ENCODE data around the gene WEE1. TPM values are rescaled to one million over a fixed set of nuclear protein-coding genes. Genes with fewer than 3 reads are reported as not detected.

The WEE1 gene
- total RNA-seq, 4 donors from 2014 or later = 14.4 to 40.4 (median 26.2) TPM

- DNase-seq = no peak
- no peak overlapping the region for H3K27ac ChIP-seq
- no peaks in the 10 kb centered on the region for H3K27me3 ChIP-seq
- H3K36me3 ChIP-seq = no peaks in the 10 kb centered on the region
- peaks cover 0 to 11% (median 0%) of the 10 kb centered on the region in 4 donors for H3K4me1 ChIP-seq
- H3K9me3 ChIP-seq = no peaks in the 10 kb centered on the region
- no peak for TF ChIP-seq POLR2A (IDR thresholded peaks at IDR 0.05)
- TF ChIP-seq, protein P1, sequence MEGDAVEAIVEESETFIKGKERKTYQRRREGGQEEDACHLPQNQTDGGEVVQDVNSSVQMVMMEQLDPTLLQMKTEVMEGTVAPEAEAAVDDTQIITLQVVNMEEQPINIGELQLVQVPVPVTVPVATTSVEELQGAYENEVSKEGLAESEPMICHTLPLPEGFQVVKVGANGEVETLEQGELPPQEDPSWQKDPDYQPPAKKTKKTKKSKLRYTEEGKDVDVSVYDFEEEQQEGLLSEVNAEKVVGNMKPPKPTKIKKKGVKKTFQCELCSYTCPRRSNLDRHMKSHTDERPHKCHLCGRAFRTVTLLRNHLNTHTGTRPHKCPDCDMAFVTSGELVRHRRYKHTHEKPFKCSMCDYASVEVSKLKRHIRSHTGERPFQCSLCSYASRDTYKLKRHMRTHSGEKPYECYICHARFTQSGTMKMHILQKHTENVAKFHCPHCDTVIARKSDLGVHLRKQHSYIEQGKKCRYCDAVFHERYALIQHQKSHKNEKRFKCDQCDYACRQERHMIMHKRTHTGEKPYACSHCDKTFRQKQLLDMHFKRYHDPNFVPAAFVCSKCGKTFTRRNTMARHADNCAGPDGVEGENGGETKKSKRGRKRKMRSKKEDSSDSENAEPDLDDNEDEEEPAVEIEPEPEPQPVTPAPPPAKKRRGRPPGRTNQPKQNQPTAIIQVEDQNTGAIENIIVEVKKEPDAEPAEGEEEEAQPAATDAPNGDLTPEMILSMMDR (IDR thresholded peaks at IDR 0.05) = no peak
- H3K4me3 ChIP-seq = no peak overlapping the region
Observed at GRCh38 chr11:9562716-9563115, 10.8 kb upstream of the WEE1 start.

DNA sequence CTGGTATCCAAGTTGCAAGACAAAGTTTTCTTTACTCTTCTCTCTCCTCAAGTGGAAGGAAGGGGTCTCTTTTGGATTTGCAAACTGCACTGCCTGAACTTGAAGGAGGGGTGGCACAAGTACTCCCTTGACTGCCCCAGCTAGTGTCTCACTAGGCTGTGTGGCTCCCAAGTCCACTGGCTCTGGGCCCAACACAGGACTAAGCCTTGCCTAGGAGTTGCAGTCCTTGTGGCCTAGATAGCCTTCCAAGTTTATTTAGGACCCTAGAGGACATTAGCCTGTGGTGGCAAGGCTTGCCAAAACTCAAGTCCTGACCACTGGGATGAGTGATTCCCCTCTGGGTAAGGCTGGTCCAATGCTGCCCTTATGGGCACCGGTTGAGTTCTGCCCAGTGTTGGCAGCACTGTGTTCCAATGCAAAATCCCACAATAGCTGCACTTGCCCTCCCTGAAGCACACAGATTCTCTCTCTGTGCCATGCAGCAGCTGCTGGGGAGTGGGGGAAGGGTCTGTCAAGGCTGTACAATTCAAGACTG lies 10.2 kb upstream of the WEE1 start:
- no peaks in the 10 kb centered on the region for H3K9me3 ChIP-seq
- no peaks in the 10 kb centered on the region for H3K27me3 ChIP-seq
- no peak for DNase-seq
- H3K4me1 ChIP-seq = peaks cover 0 to 17% (median 2%) of the 10 kb centered on the region in 4 donors
- TF ChIP-seq, protein P1 (IDR thresholded peaks at IDR 0.05) = no peak
- TF ChIP-seq POLR2A (IDR thresholded peaks at IDR 0.05) = no peak
- no peaks in the 10 kb centered on the region for H3K36me3 ChIP-seq
- no peak overlapping the region for H3K27ac ChIP-seq
- no peak overlapping the region for H3K4me3 ChIP-seq

- Histone ChIP-seq H3K4me3 (no peak overlapping the region), H3K36me3 (no peaks in the 10 kb centered on the region), H3K27me3 (no peaks in the 10 kb centered on the region), H3K27ac (peak overlapping the region; percentile 15 to 92 (median 56)), H3K4me1 (peaks cover 4 to 33% (median 11%) of the 10 kb centered on the region in 4 donors), H3K9me3 (no peaks in the 10 kb centered on the region)
- DNase-seq = peak in 1 of 3 donors; percentile 75
- TF ChIP-seq, protein P1 (IDR thresholded peaks at IDR 0.05) = peak in 1 of 6 experiments; percentile 2
- TF ChIP-seq POLR2A (IDR thresholded peaks at IDR 0.05) = peak in 1 of 2 donors; percentile 24
Observed at GRCh38 chr11:9565822-9566560, 7.5 kb upstream of the WEE1 start.

GRCh38 chr11:9566561-9567063 lies 6.9 kb upstream of the WEE1 start:
- Histone ChIP-seq H3K9me3 (no peaks in the 10 kb centered on the region), H3K27ac (peak overlapping the region in 3 of 4 donors; percentile 29 to 92 (median 84)), H3K27me3 (no peaks in the 10 kb centered on the region), H3K36me3 (no peaks in the 10 kb centered on the region), H3K4me3 (no peak overlapping the region), H3K4me1 (peaks cover 4 to 33% (median 11%) of the 10 kb centered on the region in 4 donors)
- TF ChIP-seq, protein P1 (IDR thresholded peaks at IDR 0.05) = no peak
- TF ChIP-seq POLR2A (IDR thresholded peaks at IDR 0.05) = no peak
- DNase-seq = no peak

GRCh38 chr11:9567401-9567800 lies 6.1 kb upstream of the WEE1 start:
- TF ChIP-seq, protein P1 (IDR thresholded peaks at IDR 0.05) = no peak
- no peak for TF ChIP-seq POLR2A (IDR thresholded peaks at IDR 0.05)
- H3K4me1 ChIP-seq = peaks cover 4 to 39% (median 11%) of the 10 kb centered on the region in 4 donors
- H3K27me3 ChIP-seq = no peaks in the 10 kb centered on the region
- H3K36me3 ChIP-seq = no peaks in the 10 kb centered on the region
- no peak for DNase-seq
- no peaks in the 10 kb centered on the region for H3K9me3 ChIP-seq
- H3K4me3 ChIP-seq = no peak overlapping the region
- H3K27ac ChIP-seq = peak overlapping the region in 2 of 4 donors; percentile 10 to 92

Measured in Peyer's patch (tissue), 4 donors.